GM12878 (cell line): ENCODE results near the gene SOX2. TPM values are rescaled to one million over a fixed set of nuclear protein-coding genes. Genes with fewer than 3 reads are reported as not detected.

Experiments
- ATAC-seq: fragments of 200-7000 bp; cut with Tn5 transposase; 3 replicates; pipeline ENCODE4 v1.9.1; 2020; ENCODE audit warnings: mild to moderate bottlenecking, moderate library complexity
- BruUV-seq: library from RNA; stranded (reverse); fragments of 400-500 nt; replicated peaks from 2 replicates; lab custom pipeline; 2021; lab: Mats Ljungman, UMichigan
- CTCF ChIA-PET: fragments of 300-600 bp; sonication (Branson Sonifier 250); formaldehyde crosslinking; extraction: SDS; loops from one replicate; lab custom pipeline; 2021; ENCODE audit warnings: inconsistent platforms; lab: Yijun Ruan, JAX
- POLR2A ChIA-PET: fragments of 350-600 bp; formaldehyde crosslinking; extraction: SDS; loops from one replicate; lab custom pipeline; 2021; ENCODE audit warnings: inconsistent platforms; lab: Charles Lee
- RAD21 ChIA-PET: fragments of 300-600 bp; sonication (Branson Sonifier 250); formaldehyde crosslinking; loops from one replicate; lab custom pipeline; 2023; ENCODE audit warnings: antibody characterized with exemption; ENCODE audit not compliant: unreplicated experiment; lab: Charles Lee
- SMC1A ChIA-PET: fragments of 300-600 bp; sonication (Branson Sonifier 250); formaldehyde crosslinking; loops from one replicate; lab custom pipeline; 2023; ENCODE audit not compliant: unreplicated experiment, uncharacterized antibody; lab: Charles Lee
- DNase-seq: peaks from one replicate; pipeline ENCODE4 v3.0.0-alpha.2; 2011; ENCODE audit warnings: low read depth, low spot score
- FAIRE-seq: peaks from 3 replicates; lab custom pipeline; 2011; peaks lifted over from hg19 to GRCh38; lab: Jason Lieb, UNC
- H2AFZ ChIP-seq: 2 replicates; pipeline ENCODE4 v1.6.0; 2011; ENCODE audit warnings: low read depth, low read length, control low read depth; ENCODE audit not compliant: control insufficient read depth
- H3K27ac ChIP-seq: 2 replicates; pipeline ENCODE4 v1.5.1; 2011; ENCODE audit warnings: control low read depth; ENCODE audit not compliant: control insufficient read depth, insufficient read depth
- H3K27me3 ChIP-seq, 2 experiments: replicated peaks in 1 of 2; 2 replicates each; pipeline versions ENCODE4 v1.6.0 to v1.6.1; 2011; ENCODE audit warnings: low read length in 1 of 2; ENCODE audit not compliant: control insufficient read depth in 2 of 2, insufficient read depth in 2 of 2
- H3K36me3 ChIP-seq, 2 experiments: 2 replicates each; pipeline ENCODE4 v1.5.1; 2011; ENCODE audit warnings: low read length in 1 of 2; ENCODE audit not compliant: control insufficient read depth in 2 of 2, insufficient read depth in 2 of 2
- H3K4me1 ChIP-seq: 2 replicates; pipeline ENCODE4 v1.6.1; 2011; ENCODE audit warnings: mild to moderate bottlenecking, low read length, moderate library complexity, mixed read lengths; ENCODE audit not compliant: control insufficient read depth, insufficient read depth
- H3K4me2 ChIP-seq: 2 replicates; pipeline ENCODE4 v1.6.0; 2011; ENCODE audit warnings: control low read depth; ENCODE audit not compliant: control insufficient read depth, insufficient read depth
- H3K4me3 ChIP-seq: fragments of 200-600 bp; sonication (generic); 2 replicates; pipeline ENCODE4 v1.5.1; 2016
- H3K79me2 ChIP-seq: 2 replicates; pipeline ENCODE4 v1.6.0; 2011; ENCODE audit warnings: low read length; ENCODE audit not compliant: control insufficient read depth, insufficient read depth
- H3K9ac ChIP-seq: 2 replicates; pipeline ENCODE4 v1.8.0; 2011; ENCODE audit warnings: low read length, control low read depth, mixed read lengths; ENCODE audit not compliant: control insufficient read depth, insufficient read depth
- H3K9me3 ChIP-seq: replicated peaks from 3 replicates; pipeline ENCODE4 v1.5.1; 2011; ENCODE audit warnings: mild to moderate bottlenecking, low read length; ENCODE audit not compliant: control insufficient read depth, insufficient read depth
- H4K20me1 ChIP-seq: 2 replicates; pipeline ENCODE4 v1.6.0; 2011; ENCODE audit not compliant: control insufficient read depth, insufficient read depth
- BACH1 ChIP-seq: fragments of 450-650 bp; IDR thresholded peaks from 2 replicates; pipeline ENCODE4 v1.6.1; 2017; ENCODE audit warnings: mild to moderate bottlenecking, borderline replicate concordance
- CHD4 ChIP-seq: fragments of 200-600 bp; sonication (generic); IDR thresholded peaks from 2 replicates; pipeline ENCODE4 v1.6.1; 2016; ENCODE audit warnings: mild to moderate bottlenecking
- HDAC6 ChIP-seq: fragments of 200-600 bp; sonication (generic); IDR thresholded peaks from one replicate; pipeline ENCODE4 v1.8.0; 2017; ENCODE audit warnings: antibody characterized with exemption; ENCODE audit not compliant: unreplicated experiment
- IKZF1 ChIP-seq: fragments of 450-650 bp; conservative IDR thresholded peaks from 2 replicates; pipeline ENCODE4 v1.6.1; 2017; ENCODE audit warnings: antibody characterized with exemption, mild to moderate bottlenecking
- JUNB ChIP-seq: IDR thresholded peaks from 2 replicates; pipeline ENCODE4 v1.6.1; 2016; ENCODE audit warnings: antibody characterized with exemption, mild to moderate bottlenecking
- RB1 ChIP-seq: fragments of 450-650 bp; formaldehyde crosslinking; IDR thresholded peaks from 2 replicates; pipeline ENCODE4 v1.6.1; 2017; ENCODE audit warnings: mild to moderate bottlenecking, borderline replicate concordance
- SMARCA5 ChIP-seq: fragments of 450-650 bp; IDR thresholded peaks from 2 replicates; pipeline ENCODE4 v1.6.1; 2017; ENCODE audit warnings: mild to moderate bottlenecking
- TBL1XR1 ChIP-seq: IDR thresholded peaks from 2 replicates; pipeline ENCODE4 v1.6.1; 2012; ENCODE audit warnings: low read depth, low read length, improper control_type of control experiment
- TCF12 ChIP-seq: IDR thresholded peaks from 2 replicates; pipeline ENCODE4 v1.6.1; 2011; ENCODE audit warnings: low read depth, mild to moderate bottlenecking, low read length
- ZNF274 ChIP-seq: IDR thresholded peaks from one replicate; pipeline ENCODE4 v1.8.0; 2011; ENCODE audit not compliant: insufficient read length, insufficient read depth
- WGBS: methylation state at CpG from one replicate; pipeline ENCODE4 v1.1.6; 2016; ENCODE audit warnings: low lambda C conversion rate; ENCODE audit not compliant: insufficient replicate concordance, insufficient coverage; ENCODE audit errors: missing lambda C conversion rate; 5-methylcytosine and 5-hydroxymethylcytosine counted together
- in situ Hi-C: fragments of 300-500 bp; cut with MboI; formaldehyde crosslinking; loops from 9 replicates; pipeline ENCODE4 v1.14.3; 2018; ENCODE audit warnings: mixed read lengths
- intact Hi-C: fragments of 100-400 bp; cut with micrococcal nuclease; formaldehyde crosslinking; loops from one replicate; pipeline ENCODE4 v1.14.2; 2022; ENCODE audit not compliant: unreplicated experiment
- polyA plus RNA-seq, 11 experiments: library from polyadenylated mRNA; depleted of rRNA in 4 of 11; unstranded in 6 of 11; stranded (reverse) in 5 of 11; fragments of >200 nt; fragmentation: Nextera tagmentation in 4 of 11; fragmentation: Illumina TruSeq in 1 of 11; extraction: Ambion mirVana in 4 of 11; extraction: Trizol in 1 of 11; gene quantifications; 1 replicate in 1 of 11; 2 replicates in 10 of 11; pipeline versions ENCODE4 v1.2.1 to v1.2.3, GENCODE V29; 2011 to 2016; ENCODE audit warnings: inconsistent platforms in 2 of 11, missing spikeins in 2 of 11, low read depth in 1 of 11
- total RNA-seq, 4 experiments: library from RNA; depleted of rRNA in 3 of 4; stranded (reverse); fragments of >200 nt in 3 of 4; fragmentation: Illumina TruSeq in 1 of 4; extraction: Trizol in 1 of 4; gene quantifications; 2 replicates each; pipeline versions ENCODE4 v1.2.1 to v1.2.3, GENCODE V29; 2013 to 2021
- TF ChIP-seq, protein P1 (sequence below): IDR thresholded peaks from 2 replicates; pipeline ENCODE4 v1.6.1; 2012; ENCODE audit warnings: low read length, inconsistent platforms
- TF ChIP-seq, protein P2 (sequence below): IDR thresholded peaks from 2 replicates; pipeline ENCODE4 v1.6.1; 2011; ENCODE audit warnings: low read depth, mild to moderate bottlenecking, low read length, moderate library complexity, borderline replicate concordance; ENCODE audit errors: extremely low read depth
- TF ChIP-seq, protein P3 (sequence below): fragments of 450-650 bp; IDR thresholded peaks from 2 replicates; pipeline ENCODE4 v1.6.1; 2017; ENCODE audit warnings: mild to moderate bottlenecking, moderate library complexity
- TF ChIP-seq, protein P4 (sequence below): fragments of 150-350 bp; IDR thresholded peaks from 2 replicates; pipeline ENCODE4 v1.6.1; 2014; ENCODE audit warnings: mild to moderate bottlenecking, low read depth, low read length
- TF ChIP-seq, protein P5 (sequence below): IDR thresholded peaks from 2 replicates; pipeline ENCODE4 v1.6.1; 2011; ENCODE audit warnings: low read depth, low read length, improper control_type of control experiment, borderline replicate concordance

SOX2 gene
- total and polyA plus RNA-seq, 10 of the 15 experiments (the other 5 are each of a cell fraction or from before 2014, with no cell fraction given), result 0.06 to 0.10 (median 0.07) TPM; not detected in 6

DNA sequence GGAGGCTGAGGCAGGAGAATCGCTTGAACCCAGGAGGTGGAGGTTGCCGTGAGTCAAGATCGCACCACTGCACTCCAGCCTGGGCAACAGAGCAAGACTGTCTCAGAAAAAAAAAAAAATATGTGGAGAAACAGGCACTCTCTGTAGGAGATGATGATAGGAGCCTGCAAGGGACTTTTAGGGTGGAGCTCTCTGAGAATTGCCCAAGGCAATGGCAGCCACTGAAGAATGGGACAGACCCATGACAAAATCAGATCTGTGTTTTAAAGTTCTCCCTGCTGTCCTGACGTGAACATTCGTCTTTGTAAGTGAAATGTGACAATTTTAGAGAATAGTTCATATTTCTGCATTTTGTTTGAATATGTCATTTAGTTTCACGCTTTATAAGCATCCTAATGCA is 50.2 kb downstream of the SOX2 start:
- Histone ChIP-seq H3K36me3 (no peaks in the 10 kb centered on the region), H3K9ac (no peak overlapping the region), H3K79me2 (no peaks in the 10 kb centered on the region), H3K27me3 (no peaks in the 10 kb centered on the region; a peak in 1 of 4 replicates), H4K20me1 (no peaks in the 10 kb centered on the region), H3K4me3 (no peak overlapping the region), H3K9me3 (no peaks in the 10 kb centered on the region), H3K27ac (no peak overlapping the region), H3K4me2 (no peak overlapping the region), H2AFZ (no peak overlapping the region), H3K4me1 (no peaks in the 10 kb centered on the region)
- ATAC-seq, result no peak
- in situ Hi-C loops, result no loop called here
- POLR2A ChIA-PET, result no interaction called here
- RAD21 ChIA-PET, result no interaction called here
- no peak for FAIRE-seq
- SMC1A ChIA-PET, result no interaction called here
- intact Hi-C loops, result no loop called here
- DNase-seq, result no peak
- no TSS peak for BruUV-seq
- 57% methylated on average over 3 of the region's 6 CpGs for WGBS
- TF ChIP-seq, protein P1, sequence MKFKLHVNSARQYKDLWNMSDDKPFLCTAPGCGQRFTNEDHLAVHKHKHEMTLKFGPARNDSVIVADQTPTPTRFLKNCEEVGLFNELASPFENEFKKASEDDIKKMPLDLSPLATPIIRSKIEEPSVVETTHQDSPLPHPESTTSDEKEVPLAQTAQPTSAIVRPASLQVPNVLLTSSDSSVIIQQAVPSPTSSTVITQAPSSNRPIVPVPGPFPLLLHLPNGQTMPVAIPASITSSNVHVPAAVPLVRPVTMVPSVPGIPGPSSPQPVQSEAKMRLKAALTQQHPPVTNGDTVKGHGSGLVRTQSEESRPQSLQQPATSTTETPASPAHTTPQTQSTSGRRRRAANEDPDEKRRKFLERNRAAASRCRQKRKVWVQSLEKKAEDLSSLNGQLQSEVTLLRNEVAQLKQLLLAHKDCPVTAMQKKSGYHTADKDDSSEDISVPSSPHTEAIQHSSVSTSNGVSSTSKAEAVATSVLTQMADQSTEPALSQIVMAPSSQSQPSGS, result no peak
- no peak for TF ChIP-seq BACH1
- TF ChIP-seq ZNF274, result no peak
- TF ChIP-seq SMARCA5, result no peak
- no peak for TF ChIP-seq TBL1XR1
- no peak for TF ChIP-seq TCF12
- TF ChIP-seq, protein P2, sequence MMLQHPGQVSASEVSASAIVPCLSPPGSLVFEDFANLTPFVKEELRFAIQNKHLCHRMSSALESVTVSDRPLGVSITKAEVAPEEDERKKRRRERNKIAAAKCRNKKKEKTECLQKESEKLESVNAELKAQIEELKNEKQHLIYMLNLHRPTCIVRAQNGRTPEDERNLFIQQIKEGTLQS, result no peak
- TF ChIP-seq IKZF1, result no peak
- no peak for TF ChIP-seq RB1
- TF ChIP-seq, protein P3, sequence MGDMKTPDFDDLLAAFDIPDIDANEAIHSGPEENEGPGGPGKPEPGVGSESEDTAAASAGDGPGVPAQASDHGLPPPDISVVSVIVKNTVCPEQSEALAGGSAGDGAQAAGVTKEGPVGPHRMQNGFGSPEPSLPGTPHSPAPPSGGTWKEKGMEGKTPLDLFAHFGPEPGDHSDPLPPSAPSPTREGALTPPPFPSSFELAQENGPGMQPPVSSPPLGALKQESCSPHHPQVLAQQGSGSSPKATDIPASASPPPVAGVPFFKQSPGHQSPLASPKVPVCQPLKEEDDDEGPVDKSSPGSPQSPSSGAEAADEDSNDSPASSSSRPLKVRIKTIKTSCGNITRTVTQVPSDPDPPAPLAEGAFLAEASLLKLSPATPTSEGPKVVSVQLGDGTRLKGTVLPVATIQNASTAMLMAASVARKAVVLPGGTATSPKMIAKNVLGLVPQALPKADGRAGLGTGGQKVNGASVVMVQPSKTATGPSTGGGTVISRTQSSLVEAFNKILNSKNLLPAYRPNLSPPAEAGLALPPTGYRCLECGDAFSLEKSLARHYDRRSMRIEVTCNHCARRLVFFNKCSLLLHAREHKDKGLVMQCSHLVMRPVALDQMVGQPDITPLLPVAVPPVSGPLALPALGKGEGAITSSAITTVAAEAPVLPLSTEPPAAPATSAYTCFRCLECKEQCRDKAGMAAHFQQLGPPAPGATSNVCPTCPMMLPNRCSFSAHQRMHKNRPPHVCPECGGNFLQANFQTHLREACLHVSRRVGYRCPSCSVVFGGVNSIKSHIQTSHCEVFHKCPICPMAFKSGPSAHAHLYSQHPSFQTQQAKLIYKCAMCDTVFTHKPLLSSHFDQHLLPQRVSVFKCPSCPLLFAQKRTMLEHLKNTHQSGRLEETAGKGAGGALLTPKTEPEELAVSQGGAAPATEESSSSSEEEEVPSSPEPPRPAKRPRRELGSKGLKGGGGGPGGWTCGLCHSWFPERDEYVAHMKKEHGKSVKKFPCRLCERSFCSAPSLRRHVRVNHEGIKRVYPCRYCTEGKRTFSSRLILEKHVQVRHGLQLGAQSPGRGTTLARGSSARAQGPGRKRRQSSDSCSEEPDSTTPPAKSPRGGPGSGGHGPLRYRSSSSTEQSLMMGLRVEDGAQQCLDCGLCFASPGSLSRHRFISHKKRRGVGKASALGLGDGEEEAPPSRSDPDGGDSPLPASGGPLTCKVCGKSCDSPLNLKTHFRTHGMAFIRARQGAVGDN, result no peak
- no peak for TF ChIP-seq HDAC6
- TF ChIP-seq, protein P4, sequence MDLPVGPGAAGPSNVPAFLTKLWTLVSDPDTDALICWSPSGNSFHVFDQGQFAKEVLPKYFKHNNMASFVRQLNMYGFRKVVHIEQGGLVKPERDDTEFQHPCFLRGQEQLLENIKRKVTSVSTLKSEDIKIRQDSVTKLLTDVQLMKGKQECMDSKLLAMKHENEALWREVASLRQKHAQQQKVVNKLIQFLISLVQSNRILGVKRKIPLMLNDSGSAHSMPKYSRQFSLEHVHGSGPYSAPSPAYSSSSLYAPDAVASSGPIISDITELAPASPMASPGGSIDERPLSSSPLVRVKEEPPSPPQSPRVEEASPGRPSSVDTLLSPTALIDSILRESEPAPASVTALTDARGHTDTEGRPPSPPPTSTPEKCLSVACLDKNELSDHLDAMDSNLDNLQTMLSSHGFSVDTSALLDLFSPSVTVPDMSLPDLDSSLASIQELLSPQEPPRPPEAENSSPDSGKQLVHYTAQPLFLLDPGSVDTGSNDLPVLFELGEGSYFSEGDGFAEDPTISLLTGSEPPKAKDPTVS, result no peak
- no peak for TF ChIP-seq CHD4
- TF ChIP-seq, protein P5, sequence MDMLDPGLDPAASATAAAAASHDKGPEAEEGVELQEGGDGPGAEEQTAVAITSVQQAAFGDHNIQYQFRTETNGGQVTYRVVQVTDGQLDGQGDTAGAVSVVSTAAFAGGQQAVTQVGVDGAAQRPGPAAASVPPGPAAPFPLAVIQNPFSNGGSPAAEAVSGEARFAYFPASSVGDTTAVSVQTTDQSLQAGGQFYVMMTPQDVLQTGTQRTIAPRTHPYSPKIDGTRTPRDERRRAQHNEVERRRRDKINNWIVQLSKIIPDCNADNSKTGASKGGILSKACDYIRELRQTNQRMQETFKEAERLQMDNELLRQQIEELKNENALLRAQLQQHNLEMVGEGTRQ, result no peak
- TF ChIP-seq JUNB, result no peak
- CTCF ChIA-PET, result interaction anchor here (1.2 kb wide), 1 partner anchor 61 kb away, joined by 4 read pairs; no protein-coding TSS in a partner anchor
